HepG2 (cell line): ENCODE measurements around the gene TRPC1. TPM values are rescaled to one million over a fixed set of nuclear protein-coding genes. Genes with fewer than 3 reads are reported as not detected.

Experiments
- ATAC-seq: fragments of 200-7000 bp; cut with Tn5 transposase; 3 replicates; pipeline ENCODE4 v1.9.1; 2020; ENCODE audit warnings: mild to moderate bottlenecking, moderate library complexity
- BruUV-seq: library from RNA; stranded (reverse); fragments of 400-500 nt; replicated peaks from 2 replicates; lab custom pipeline; 2021; lab: Mats Ljungman, UMichigan
- CTCF ChIA-PET: fragments of 300-600 bp; formaldehyde crosslinking; extraction: SDS; loops from one replicate; lab custom pipeline; 2021; ENCODE audit warnings: low total read pairs, inconsistent platforms, low intra/inter-chr PET ratio; lab: Yijun Ruan, JAX
- POLR2A ChIA-PET: fragments of 350-600 bp; sonication (Branson Sonifier 250); formaldehyde crosslinking; loops from one replicate; lab custom pipeline; 2020; ENCODE audit warnings: antibody characterized with exemption, inconsistent platforms; lab: Yijun Ruan, JAX
- DNase-seq: peaks from one replicate; pipeline ENCODE4 v3.0.0-alpha.2; 2015; ENCODE audit warnings: low spot score
- FAIRE-seq: peaks from 3 replicates; lab custom pipeline; 2011; peaks lifted over from hg19 to GRCh38; lab: Jason Lieb, UNC
- H2AFZ ChIP-seq: one replicate; pipeline ENCODE4 v1.6.1; 2011; ENCODE audit warnings: low read length, inconsistent platforms
- H3K27ac ChIP-seq: fragments of 300-600 bp; 3 replicates; pipeline ENCODE4 v1.8.0; 2011; ENCODE audit warnings: mixed run types, mild to moderate bottlenecking, mixed read lengths, low read length, inconsistent platforms; ENCODE audit not compliant: insufficient read depth; ENCODE audit errors: extremely low read length
- H3K27me3 ChIP-seq, 2 experiments: fragments of 200-600 bp in 1 of 2; 2 replicates in 1 of 2; 3 replicates in 1 of 2; pipeline versions ENCODE4 v1.6.0 to v1.8.0; 2011; ENCODE audit warnings: low read length in 2 of 2, mild to moderate bottlenecking in 2 of 2, moderate library complexity in 2 of 2, inconsistent platforms in 1 of 2; ENCODE audit not compliant: insufficient read depth in 2 of 2, control insufficient read depth in 1 of 2
- H3K36me3 ChIP-seq, 2 experiments: fragments of 200-600 bp in 1 of 2; replicated peaks in 1 of 2; 2 replicates in 1 of 2; 3 replicates in 1 of 2; pipeline versions ENCODE4 v1.5.1 to v1.8.0; 2011; ENCODE audit warnings: low read length in 2 of 2, inconsistent platforms in 1 of 2; ENCODE audit not compliant: insufficient read depth in 2 of 2, control insufficient read depth in 1 of 2
- H3K4me1 ChIP-seq: 2 replicates; pipeline ENCODE4 v1.5.1; 2012; ENCODE audit warnings: low read length, inconsistent platforms; ENCODE audit not compliant: insufficient read depth
- H3K4me2 ChIP-seq: 2 replicates; pipeline ENCODE4 v1.6.0; 2011; ENCODE audit warnings: low read depth, low read length, inconsistent platforms
- H3K4me3 ChIP-seq, 3 experiments: fragments of 200-600 bp in 1 of 3; sonication (generic), shearing (Covaris generic) in 1 of 3; replicated peaks in 1 of 3; 2 replicates each; pipeline ENCODE4 v1.5.1; 2011 to 2016; ENCODE audit warnings: low read length in 3 of 3, inconsistent platforms in 2 of 3, low read depth in 2 of 3, mild to moderate bottlenecking in 2 of 3, control low read depth in 1 of 3, mixed read lengths in 1 of 3; ENCODE audit not compliant: insufficient read depth in 1 of 3
- H3K79me2 ChIP-seq: one replicate; pipeline ENCODE4 v1.6.1; 2011; ENCODE audit warnings: low read length, inconsistent platforms; ENCODE audit not compliant: insufficient read depth
- H3K9ac ChIP-seq: 2 replicates; pipeline ENCODE4 v1.6.0; 2011; ENCODE audit warnings: mild to moderate bottlenecking, low read depth, low read length, inconsistent platforms; ENCODE audit not compliant: insufficient read depth
- H3K9me3 ChIP-seq: 2 replicates; pipeline ENCODE4 v1.5.1; 2012; ENCODE audit warnings: mild to moderate bottlenecking, low read length
- H4K20me1 ChIP-seq: 2 replicates; pipeline ENCODE4 v1.6.0; 2011; ENCODE audit warnings: inconsistent platforms, mild to moderate bottlenecking, low read length, moderate library complexity; ENCODE audit not compliant: insufficient read depth
- BRD4 ChIP-seq: sonication (generic); formaldehyde crosslinking; IDR thresholded peaks from 2 replicates; pipeline ENCODE4 v1.4.0; 2020; ENCODE audit warnings: missing genetic modification reagents
- HNRNPL ChIP-seq: fragments of 200-400 bp; formaldehyde crosslinking; IDR thresholded peaks from 2 replicates; pipeline ENCODE4 v1.6.1; 2017; ENCODE audit warnings: mild to moderate bottlenecking, low read depth, low read length
- HOXA3 ChIP-seq: sonication (generic); formaldehyde crosslinking; IDR thresholded peaks from 2 replicates; pipeline ENCODE4 v1.5.0; 2020; ENCODE audit warnings: missing genetic modification reagents
- MAFG ChIP-seq: sonication (generic); formaldehyde crosslinking; IDR thresholded peaks from 2 replicates; pipeline ENCODE4 v1.5.1; 2020; ENCODE audit warnings: mild to moderate bottlenecking, missing genetic modification reagents
- NCOA2 ChIP-seq: sonication (generic); formaldehyde crosslinking; IDR thresholded peaks from 2 replicates; pipeline ENCODE4 v1.8.0; 2022; ENCODE audit warnings: inconsistent platforms
- NCOA5 ChIP-seq: sonication (generic); formaldehyde crosslinking; IDR thresholded peaks from 2 replicates; pipeline ENCODE4 v1.4.0; 2020; ENCODE audit warnings: missing genetic modification reagents
- POGZ ChIP-seq: sonication (generic); formaldehyde crosslinking; IDR thresholded peaks from 2 replicates; pipeline ENCODE4 v1.4.0; 2020; ENCODE audit warnings: mild to moderate bottlenecking, missing genetic modification reagents
- RFX3 ChIP-seq: IDR thresholded peaks from 2 replicates; pipeline ENCODE4 v1.6.1; 2016; ENCODE audit warnings: missing biosample characterization, missing genetic modification reagents
- RFX5 ChIP-seq: IDR thresholded peaks from 2 replicates; pipeline ENCODE4 v1.6.1; 2011; ENCODE audit warnings: low read depth, low read length, improper control_type of control experiment
- SETDB1 ChIP-seq: sonication (generic); formaldehyde crosslinking; IDR thresholded peaks from 2 replicates; pipeline ENCODE4 v1.5.1; 2020; ENCODE audit warnings: missing genetic modification reagents, mild to moderate bottlenecking, borderline replicate concordance
- ZNF3 ChIP-seq: IDR thresholded peaks from 2 replicates; pipeline ENCODE4 v1.7.0; 2017; ENCODE audit warnings: inconsistent platforms
- ZNF383 ChIP-seq: sonication (generic); formaldehyde crosslinking; IDR thresholded peaks from 2 replicates; pipeline ENCODE4 v1.4.0; 2020; ENCODE audit warnings: missing genetic modification reagents, mild to moderate bottlenecking, borderline replicate concordance
- in situ Hi-C: cut with HindIII; loops from 2 replicates; pipeline ENCODE4 v1.10.0; 2017; ENCODE audit warnings: low pct_unique_long_range_greater_than_20kb; ENCODE audit not compliant: extremely low pct_ligation_motif_present
- intact Hi-C: fragments of 100-400 bp; cut with micrococcal nuclease; formaldehyde crosslinking; loops from one replicate; pipeline ENCODE4 v1.10.0; 2022; ENCODE audit not compliant: unreplicated experiment
- polyA plus RNA-seq, 8 experiments: library from polyadenylated mRNA; depleted of rRNA in 3 of 8; stranded (reverse) in 7 of 8; unstranded in 1 of 8; fragments of >200 nt; fragmentation: Illumina TruSeq in 4 of 8; extraction: Trizol in 4 of 8; gene quantifications; 2 replicates each; pipeline versions ENCODE4 v1.2.1 to v1.2.3, GENCODE V29; 2011 to 2016; ENCODE audit warnings: low read depth in 4 of 8, missing spikeins in 1 of 8, mixed read lengths in 1 of 8; ENCODE audit not compliant: insufficient read depth in 1 of 8
- total RNA-seq, 5 experiments: library from RNA; depleted of rRNA; stranded (reverse); fragments of >200 nt; fragmentation: Illumina TruSeq; extraction: Trizol; gene quantifications; 2 replicates each; pipeline ENCODE4 v1.2.3, GENCODE V29; 2016; ENCODE audit warnings: low read depth in 1 of 5
- TF ChIP-seq, protein P1 (sequence below), 2 experiments: fragments of 450-650 bp in 1 of 2; sonication (generic) in 1 of 2; formaldehyde crosslinking in 1 of 2; IDR thresholded peaks; 2 replicates each; pipeline versions ENCODE4 v1.6.1 to v1.8.0; 2016 to 2022; ENCODE audit warnings: antibody characterized with exemption in 1 of 2, mild to moderate bottlenecking in 1 of 2, missing genetic modification reagents in 1 of 2
- TF ChIP-seq, protein P2 (sequence below): fragments of 450-650 bp; IDR thresholded peaks from 2 replicates; pipeline ENCODE4 v1.6.1; 2017
- TF ChIP-seq, protein P3 (sequence below): sonication (generic); IDR thresholded peaks from 2 replicates; pipeline ENCODE4 v1.6.1; 2016; ENCODE audit warnings: low read depth, borderline replicate concordance

Gene TRPC1
- total and polyA plus RNA-seq, 2 of the 13 experiments (the other 11 are each of a cell fraction or from before 2014, with no cell fraction given) = 10.8 to 13.1 TPM

DNA sequence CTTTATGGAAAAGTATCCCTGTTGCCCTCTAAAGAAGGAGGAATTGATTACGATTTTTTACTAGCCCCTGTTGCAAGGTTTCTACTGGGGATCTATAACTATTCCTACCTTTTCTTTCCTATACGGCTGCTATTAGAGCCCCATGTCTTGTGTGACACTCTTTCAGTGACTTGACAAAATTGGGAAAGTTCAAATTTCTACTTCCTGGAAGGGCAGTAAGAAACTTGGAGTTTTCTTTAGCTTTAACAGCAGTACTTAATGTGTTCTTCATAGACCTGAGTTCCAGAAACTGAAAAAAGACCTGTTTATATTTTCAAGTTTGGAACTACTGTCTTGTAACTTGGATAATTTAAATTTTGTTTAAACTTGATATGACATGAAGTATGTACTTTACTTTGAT is 54.7 kb downstream of the TRPC1 start (continued):
- TF ChIP-seq HNRNPL (no peak), HOXA3 (CRISPR knock-in tag) (no peak), RFX3 (no peak), RFX5 (no peak), BRD4 (CRISPR knock-in tag) (no peak), POGZ (no peak), SETDB1 (CRISPR knock-in tag) (no peak)

DNA sequence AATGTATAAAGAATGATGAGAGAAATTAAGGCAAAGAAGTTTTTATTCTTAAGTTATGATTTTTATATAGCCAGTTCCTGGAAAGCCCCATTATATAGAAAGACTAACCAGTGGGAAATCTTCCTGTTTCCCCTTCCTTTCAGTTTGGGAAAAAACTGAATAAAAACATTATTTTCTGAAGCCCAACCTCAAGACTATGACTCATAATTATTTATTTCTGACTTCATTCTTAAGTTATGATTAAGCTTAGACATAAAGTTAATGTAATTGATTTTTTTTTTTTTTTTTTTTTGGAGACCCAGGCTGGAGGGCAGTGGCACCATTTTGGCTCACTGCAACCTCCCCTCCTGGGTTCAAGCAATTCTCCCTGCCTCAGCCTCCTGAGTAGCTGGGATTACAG is 55.8 kb downstream of the TRPC1 start:
- no peak overlapping the region for H3K27ac ChIP-seq
- H3K4me3 ChIP-seq = no peak overlapping the region
- ATAC-seq (no peak), FAIRE-seq (no peak), DNase-seq (no peak)
- H3K9ac ChIP-seq = no peak overlapping the region
- ChIA-PET POLR2A (no interaction called here), CTCF (no interaction called here)
- no peaks in the 10 kb centered on the region for H3K9me3 ChIP-seq
- BruUV-seq = no TSS peak
- H4K20me1 ChIP-seq = no peaks in the 10 kb centered on the region
- no peaks in the 10 kb centered on the region for H3K27me3 ChIP-seq
- in situ Hi-C loops (no loop called here), intact Hi-C loops (no loop called here)
- no peaks in the 10 kb centered on the region for H3K4me1 ChIP-seq
- H2AFZ ChIP-seq = no peak overlapping the region
- no peak overlapping the region for H3K4me2 ChIP-seq
- H3K79me2 ChIP-seq = no peaks in the 10 kb centered on the region
- 0 out of 5 replicates have a peak, but pooled peaks cover 1 to 7% of the 10 kb centered on the region in 2 experiments for H3K36me3 ChIP-seq
- TF ChIP-seq NCOA5 (CRISPR knock-in tag) (no peak), MAFG (CRISPR knock-in tag) (no peak), ZNF383 (CRISPR knock-in tag) (no peak), ZNF3 (CRISPR knock-in tag) (no peak), NCOA2 (CRISPR knock-in tag) (no peak)
- TF ChIP-seq, protein P1, sequence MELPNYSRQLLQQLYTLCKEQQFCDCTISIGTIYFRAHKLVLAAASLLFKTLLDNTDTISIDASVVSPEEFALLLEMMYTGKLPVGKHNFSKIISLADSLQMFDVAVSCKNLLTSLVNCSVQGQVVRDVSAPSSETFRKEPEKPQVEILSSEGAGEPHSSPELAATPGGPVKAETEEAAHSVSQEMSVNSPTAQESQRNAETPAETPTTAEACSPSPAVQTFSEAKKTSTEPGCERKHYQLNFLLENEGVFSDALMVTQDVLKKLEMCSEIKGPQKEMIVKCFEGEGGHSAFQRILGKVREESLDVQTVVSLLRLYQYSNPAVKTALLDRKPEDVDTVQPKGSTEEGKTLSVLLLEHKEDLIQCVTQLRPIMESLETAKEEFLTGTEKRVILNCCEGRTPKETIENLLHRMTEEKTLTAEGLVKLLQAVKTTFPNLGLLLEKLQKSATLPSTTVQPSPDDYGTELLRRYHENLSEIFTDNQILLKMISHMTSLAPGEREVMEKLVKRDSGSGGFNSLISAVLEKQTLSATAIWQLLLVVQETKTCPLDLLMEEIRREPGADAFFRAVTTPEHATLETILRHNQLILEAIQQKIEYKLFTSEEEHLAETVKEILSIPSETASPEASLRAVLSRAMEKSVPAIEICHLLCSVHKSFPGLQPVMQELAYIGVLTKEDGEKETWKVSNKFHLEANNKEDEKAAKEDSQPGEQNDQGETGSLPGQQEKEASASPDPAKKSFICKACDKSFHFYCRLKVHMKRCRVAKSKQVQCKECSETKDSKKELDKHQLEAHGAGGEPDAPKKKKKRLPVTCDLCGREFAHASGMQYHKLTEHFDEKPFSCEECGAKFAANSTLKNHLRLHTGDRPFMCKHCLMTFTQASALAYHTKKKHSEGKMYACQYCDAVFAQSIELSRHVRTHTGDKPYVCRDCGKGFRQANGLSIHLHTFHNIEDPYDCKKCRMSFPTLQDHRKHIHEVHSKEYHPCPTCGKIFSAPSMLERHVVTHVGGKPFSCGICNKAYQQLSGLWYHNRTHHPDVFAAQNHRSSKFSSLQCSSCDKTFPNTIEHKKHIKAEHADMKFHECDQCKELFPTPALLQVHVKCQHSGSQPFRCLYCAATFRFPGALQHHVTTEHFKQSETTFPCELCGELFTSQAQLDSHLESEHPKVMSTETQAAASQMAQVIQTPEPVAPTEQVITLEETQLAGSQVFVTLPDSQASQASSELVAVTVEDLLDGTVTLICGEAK (IDR thresholded peaks at IDR 0.05) = no peak
- TF ChIP-seq, protein P1 (CRISPR knock-in tag; IDR thresholded peaks at IDR 0.05) = no peak
- TF ChIP-seq, protein P2, sequence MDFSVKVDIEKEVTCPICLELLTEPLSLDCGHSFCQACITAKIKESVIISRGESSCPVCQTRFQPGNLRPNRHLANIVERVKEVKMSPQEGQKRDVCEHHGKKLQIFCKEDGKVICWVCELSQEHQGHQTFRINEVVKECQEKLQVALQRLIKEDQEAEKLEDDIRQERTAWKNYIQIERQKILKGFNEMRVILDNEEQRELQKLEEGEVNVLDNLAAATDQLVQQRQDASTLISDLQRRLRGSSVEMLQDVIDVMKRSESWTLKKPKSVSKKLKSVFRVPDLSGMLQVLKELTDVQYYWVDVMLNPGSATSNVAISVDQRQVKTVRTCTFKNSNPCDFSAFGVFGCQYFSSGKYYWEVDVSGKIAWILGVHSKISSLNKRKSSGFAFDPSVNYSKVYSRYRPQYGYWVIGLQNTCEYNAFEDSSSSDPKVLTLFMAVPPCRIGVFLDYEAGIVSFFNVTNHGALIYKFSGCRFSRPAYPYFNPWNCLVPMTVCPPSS = no peak
- TF ChIP-seq, protein P3, sequence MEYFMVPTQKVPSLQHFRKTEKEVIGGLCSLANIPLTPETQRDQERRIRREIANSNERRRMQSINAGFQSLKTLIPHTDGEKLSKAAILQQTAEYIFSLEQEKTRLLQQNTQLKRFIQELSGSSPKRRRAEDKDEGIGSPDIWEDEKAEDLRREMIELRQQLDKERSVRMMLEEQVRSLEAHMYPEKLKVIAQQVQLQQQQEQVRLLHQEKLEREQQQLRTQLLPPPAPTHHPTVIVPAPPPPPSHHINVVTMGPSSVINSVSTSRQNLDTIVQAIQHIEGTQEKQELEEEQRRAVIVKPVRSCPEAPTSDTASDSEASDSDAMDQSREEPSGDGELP = no peak
